ENCODE measurements around the gene SLC5A2.

The SLC5A2 gene

DNA sequence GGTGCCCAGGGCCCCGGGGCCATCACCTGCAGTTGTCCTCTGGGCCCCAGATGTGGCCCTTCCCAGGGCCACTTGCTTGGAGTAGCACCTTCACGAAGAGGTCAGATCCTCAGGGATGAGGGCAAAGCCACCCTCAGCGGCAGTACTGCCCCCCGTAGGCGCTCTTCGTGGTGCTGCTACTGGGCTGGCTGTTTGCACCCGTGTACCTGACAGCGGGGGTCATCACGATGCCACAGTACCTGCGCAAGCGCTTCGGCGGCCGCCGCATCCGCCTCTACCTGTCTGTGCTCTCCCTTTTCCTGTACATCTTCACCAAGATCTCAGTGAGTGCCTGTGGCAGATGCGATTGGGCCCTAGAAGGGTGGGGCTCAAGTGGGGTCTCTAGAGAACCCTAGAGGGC lies 2.6 kb downstream of the SLC5A2 start:
- no peak for TF ChIP-seq EZH2phosphoT487 (IDR thresholded peaks at IDR 0.05; ENCODE audit: low read depth)
- TF ChIP-seq, protein P1, sequence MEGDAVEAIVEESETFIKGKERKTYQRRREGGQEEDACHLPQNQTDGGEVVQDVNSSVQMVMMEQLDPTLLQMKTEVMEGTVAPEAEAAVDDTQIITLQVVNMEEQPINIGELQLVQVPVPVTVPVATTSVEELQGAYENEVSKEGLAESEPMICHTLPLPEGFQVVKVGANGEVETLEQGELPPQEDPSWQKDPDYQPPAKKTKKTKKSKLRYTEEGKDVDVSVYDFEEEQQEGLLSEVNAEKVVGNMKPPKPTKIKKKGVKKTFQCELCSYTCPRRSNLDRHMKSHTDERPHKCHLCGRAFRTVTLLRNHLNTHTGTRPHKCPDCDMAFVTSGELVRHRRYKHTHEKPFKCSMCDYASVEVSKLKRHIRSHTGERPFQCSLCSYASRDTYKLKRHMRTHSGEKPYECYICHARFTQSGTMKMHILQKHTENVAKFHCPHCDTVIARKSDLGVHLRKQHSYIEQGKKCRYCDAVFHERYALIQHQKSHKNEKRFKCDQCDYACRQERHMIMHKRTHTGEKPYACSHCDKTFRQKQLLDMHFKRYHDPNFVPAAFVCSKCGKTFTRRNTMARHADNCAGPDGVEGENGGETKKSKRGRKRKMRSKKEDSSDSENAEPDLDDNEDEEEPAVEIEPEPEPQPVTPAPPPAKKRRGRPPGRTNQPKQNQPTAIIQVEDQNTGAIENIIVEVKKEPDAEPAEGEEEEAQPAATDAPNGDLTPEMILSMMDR (IDR thresholded peaks at IDR 0.05; ENCODE audit: low read depth, low read length), result no peak
- Histone ChIP-seq H3K9me3 (ENCODE audit: insufficient read depth, low read length) (no peaks in the 10 kb centered on the region), H2AFZ (ENCODE audit: low read depth, low read length) (no peak overlapping the region), H3K4me2 (ENCODE audit: low read length) (no peak overlapping the region), H3K4me1 (ENCODE audit: low read length) (no peaks in the 10 kb centered on the region), H4K20me1 (ENCODE audit: insufficient read depth, low read length) (no peaks in the 10 kb centered on the region), H3K9ac (ENCODE audit: low read length) (no peak overlapping the region), H3K36me3 (replicated peaks; ENCODE audit: low read depth, low read length) (peaks cover 3% of the 10 kb centered on the region), H3K27me3 (ENCODE audit: low read depth, low read length) (peaks cover 10% of the 10 kb centered on the region), H3K4me3 (ENCODE audit: low read length) (no peak overlapping the region), H3K79me2 (ENCODE audit: low read length) (no peaks in the 10 kb centered on the region), H3K27ac (ENCODE audit: low read length) (no peak overlapping the region)

DNA sequence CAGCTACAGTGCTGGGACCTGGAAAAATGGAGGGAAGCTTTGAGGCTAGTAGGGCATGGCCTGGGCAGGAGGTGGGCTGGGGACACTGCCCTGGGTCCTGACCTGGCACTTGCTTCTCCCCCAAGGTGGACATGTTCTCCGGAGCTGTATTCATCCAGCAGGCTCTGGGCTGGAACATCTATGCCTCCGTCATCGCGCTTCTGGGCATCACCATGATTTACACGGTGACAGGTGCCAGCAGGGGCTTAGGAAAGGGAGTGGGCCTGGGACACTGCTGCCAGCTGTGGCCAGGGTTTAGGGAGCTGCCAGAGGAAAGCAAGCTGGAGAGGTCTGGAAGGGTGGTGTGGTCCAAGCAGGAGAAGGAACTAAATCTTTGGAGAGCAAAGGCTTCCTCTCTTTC lies 3.1 kb downstream of the SLC5A2 start:
- Histone ChIP-seq H3K36me3 (replicated peaks; ENCODE audit: low read depth, low read length) (peaks cover 3% of the 10 kb centered on the region), H3K27me3 (ENCODE audit: low read depth, low read length) (peaks cover 10% of the 10 kb centered on the region), H3K9ac (ENCODE audit: low read length) (no peak overlapping the region), H4K20me1 (ENCODE audit: insufficient read depth, low read length) (no peaks in the 10 kb centered on the region), H3K4me2 (ENCODE audit: low read length) (no peak overlapping the region), H3K4me1 (ENCODE audit: low read length) (no peaks in the 10 kb centered on the region), H3K27ac (ENCODE audit: low read length) (no peak overlapping the region), H3K79me2 (ENCODE audit: low read length) (no peaks in the 10 kb centered on the region), H3K4me3 (ENCODE audit: low read length) (no peak overlapping the region), H2AFZ (ENCODE audit: low read depth, low read length) (no peak overlapping the region), H3K9me3 (ENCODE audit: insufficient read depth, low read length) (no peaks in the 10 kb centered on the region)
- TF ChIP-seq EZH2phosphoT487 (IDR thresholded peaks at IDR 0.05; ENCODE audit: low read depth), result no peak
- TF ChIP-seq, protein P1 (IDR thresholded peaks at IDR 0.05; ENCODE audit: low read depth, low read length), result no peak

DNA sequence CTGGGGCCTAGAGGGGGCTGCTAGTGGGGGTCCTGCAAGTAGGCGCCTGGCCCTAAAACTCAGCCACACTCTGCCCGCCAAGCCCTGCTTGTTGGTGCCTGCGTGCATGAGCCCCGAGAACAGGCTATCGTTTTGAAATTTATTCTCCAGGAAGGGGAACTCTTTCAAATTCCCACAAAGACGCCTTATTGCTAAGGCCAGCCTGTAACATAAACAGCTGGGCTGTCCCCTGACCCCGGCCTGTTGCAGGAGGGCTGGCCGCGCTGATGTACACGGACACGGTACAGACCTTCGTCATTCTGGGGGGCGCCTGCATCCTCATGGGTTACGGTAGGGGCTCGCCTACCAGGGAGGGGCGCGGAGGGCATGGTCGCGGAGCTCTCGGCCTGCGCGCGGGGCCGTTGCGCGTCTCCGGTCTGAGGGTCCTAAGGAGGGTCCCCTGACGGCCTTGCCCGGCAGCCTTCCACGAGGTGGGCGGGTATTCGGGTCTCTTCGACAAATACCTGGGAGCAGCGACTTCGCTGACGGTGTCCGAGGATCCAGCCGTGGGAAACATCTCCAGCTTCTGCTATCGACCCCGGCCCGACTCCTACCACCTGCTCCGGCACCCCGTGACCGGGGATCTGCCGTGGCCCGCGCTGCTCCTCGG lies 4.3 kb downstream of the SLC5A2 start:
- H3K79me2 ChIP-seq (ENCODE audit: low read length), result no peaks in the 10 kb centered on the region
- no peak overlapping the region for H3K9ac ChIP-seq (ENCODE audit: low read length)
- H4K20me1 ChIP-seq (ENCODE audit: insufficient read depth, low read length), result no peaks in the 10 kb centered on the region
- H3K4me3 ChIP-seq (ENCODE audit: low read length), result no peak overlapping the region
- TF ChIP-seq, protein P1 (IDR thresholded peaks at IDR 0.05; ENCODE audit: low read depth, low read length), result no peak
- TF ChIP-seq EZH2phosphoT487 (IDR thresholded peaks at IDR 0.05; ENCODE audit: low read depth), result no peak
- H3K4me1 ChIP-seq (ENCODE audit: low read length), result no peaks in the 10 kb centered on the region
- no peak overlapping the region for H3K27ac ChIP-seq (ENCODE audit: low read length)
- no peaks in the 10 kb centered on the region for H3K9me3 ChIP-seq (ENCODE audit: insufficient read depth, low read length)
- no peak overlapping the region for H3K4me2 ChIP-seq (ENCODE audit: low read length)
- peaks cover 3% of the 10 kb centered on the region for H3K36me3 ChIP-seq (replicated peaks; ENCODE audit: low read depth, low read length)
- H3K27me3 ChIP-seq (ENCODE audit: low read depth, low read length), result peaks cover 6% of the 10 kb centered on the region
- no peak overlapping the region for H2AFZ ChIP-seq (ENCODE audit: low read depth, low read length)

DNA sequence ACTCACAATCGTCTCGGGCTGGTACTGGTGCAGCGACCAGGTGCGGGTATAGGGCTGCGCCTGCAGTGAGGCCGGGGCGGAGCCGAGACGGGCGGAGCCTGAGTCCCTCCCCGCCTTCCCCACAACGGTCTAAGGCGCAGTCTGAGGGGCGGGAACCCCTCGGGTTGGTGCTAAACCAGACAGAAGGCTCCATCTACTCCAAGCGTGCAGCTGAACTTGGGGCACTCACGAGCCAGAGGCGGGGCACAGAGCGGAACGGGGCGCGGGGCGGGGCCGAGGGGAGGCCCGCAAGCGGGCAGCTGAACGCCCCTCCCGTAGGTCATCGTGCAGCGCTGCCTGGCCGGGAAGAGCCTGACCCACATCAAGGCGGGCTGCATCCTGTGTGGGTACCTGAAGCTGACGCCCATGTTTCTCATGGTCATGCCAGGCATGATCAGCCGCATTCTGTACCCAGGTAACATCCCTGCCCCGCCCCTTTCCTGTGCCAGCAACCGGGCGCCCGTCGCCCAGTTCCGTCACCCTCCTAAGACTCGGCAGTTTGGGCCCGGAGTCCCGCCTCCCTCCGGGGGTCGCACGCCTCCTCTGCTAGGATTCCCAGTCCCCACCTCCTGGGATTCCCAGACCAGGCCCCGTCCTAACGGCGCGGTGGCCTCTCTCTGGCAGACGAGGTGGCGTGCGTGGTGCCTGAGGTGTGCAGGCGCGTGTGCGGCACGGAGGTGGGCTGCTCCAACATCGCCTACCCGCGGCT lies 5.0 kb downstream of the SLC5A2 start:
- Histone ChIP-seq H3K9me3 (ENCODE audit: insufficient read depth, low read length) (no peaks in the 10 kb centered on the region), H3K4me1 (ENCODE audit: low read length) (no peaks in the 10 kb centered on the region), H3K27me3 (ENCODE audit: low read depth, low read length) (no peaks in the 10 kb centered on the region; the same call in 1 of the 2 replicates), H3K27ac (ENCODE audit: low read length) (no peak overlapping the region), H3K4me2 (ENCODE audit: low read length) (no peak overlapping the region), H3K9ac (ENCODE audit: low read length) (no peak overlapping the region), H3K79me2 (ENCODE audit: low read length) (no peaks in the 10 kb centered on the region), H2AFZ (ENCODE audit: low read depth, low read length) (no peak overlapping the region), H3K4me3 (ENCODE audit: low read length) (no peak overlapping the region), H4K20me1 (ENCODE audit: insufficient read depth, low read length) (no peaks in the 10 kb centered on the region), H3K36me3 (replicated peaks; ENCODE audit: low read depth, low read length) (peaks cover 7% of the 10 kb centered on the region)
- no peak for TF ChIP-seq EZH2phosphoT487 (IDR thresholded peaks at IDR 0.05; ENCODE audit: low read depth)
- TF ChIP-seq, protein P1 (IDR thresholded peaks at IDR 0.05; ENCODE audit: low read depth, low read length), result no peak
